Activated T-cell treated with anti-CD3 and anti-CD28 coated beads, Interleukin-2, amount 50 U/mL, for 48 hours (primary cell): ENCODE measurements around the gene C6orf141.
"Not testable (repeated sequence)": the region's sequence is repeated elsewhere in the genome, so short reads cannot be mapped to it uniquely, and the experiment has no call there.

Source experiments
- DNase-seq, 2 experiments: peaks; one replicate each; pipeline ENCODE4 v3.0.0-alpha.2; 2020

Gene C6orf141

GRCh38 chr6:49582529-49582928 lies 32.1 kb downstream of the C6orf141 start:
- no peak for DNase-seq

- DNase-seq: not testable (repeated sequence)
Observed at GRCh38 chr6:49587262-49587661, 36.8 kb downstream of the C6orf141 start.
